HG03108 (cell line): ENCODE data around the gene PCDH9.

Experiments used
- ATAC-seq: cut with Tn5 transposase; IDR thresholded peaks from one replicate; pipeline ENCODE4 v1.9.1; 2021; ENCODE audit warnings: moderate library complexity; ENCODE audit not compliant: unreplicated experiment

Gene PCDH9

GRCh38 chr13:66547685-66548084 is 682.5 kb downstream of the PCDH9 start:
- ATAC-seq: no peak

DNA sequence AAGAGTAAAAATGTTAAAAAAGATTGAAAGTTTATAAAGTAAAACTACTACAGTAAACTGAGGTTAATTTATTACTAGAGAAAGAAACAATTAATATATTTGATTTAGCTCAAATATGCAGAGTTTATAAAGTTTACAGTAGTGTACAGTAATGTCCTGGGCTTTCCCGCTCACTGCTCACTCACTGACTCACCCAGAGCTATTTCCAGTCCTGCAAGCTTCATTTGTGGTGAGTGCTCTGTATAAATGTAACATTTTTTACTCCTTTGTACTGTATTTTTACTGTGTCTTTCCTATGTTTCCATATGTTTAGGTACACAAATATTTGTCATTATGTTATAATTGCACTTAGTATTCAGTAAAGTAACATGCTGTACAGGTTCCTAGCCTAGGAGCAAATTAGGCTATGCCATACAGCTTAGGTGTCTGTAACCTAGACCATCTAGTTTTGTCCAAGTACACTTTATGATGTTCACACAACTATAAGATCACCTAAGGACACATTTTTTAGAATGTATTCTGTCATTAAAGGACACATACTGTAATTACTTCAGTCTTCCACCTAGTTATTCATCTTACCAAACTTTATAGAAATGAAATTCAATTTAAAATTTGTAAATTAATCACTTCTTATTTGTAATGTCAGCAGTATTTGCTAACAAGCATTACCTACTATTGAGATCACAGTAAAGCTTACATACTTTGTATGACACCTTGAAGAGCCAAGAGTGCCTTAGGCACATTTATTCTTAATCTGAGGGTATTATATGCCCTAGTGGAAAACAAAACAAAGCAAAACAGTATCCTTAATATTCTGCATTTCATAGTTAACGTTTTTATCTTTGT is 683.4 kb downstream of the PCDH9 start:
- no peak for ATAC-seq

GRCh38 chr13:66543780-66544179 is 686.4 kb downstream of the PCDH9 start:
- ATAC-seq: no peak

DNA sequence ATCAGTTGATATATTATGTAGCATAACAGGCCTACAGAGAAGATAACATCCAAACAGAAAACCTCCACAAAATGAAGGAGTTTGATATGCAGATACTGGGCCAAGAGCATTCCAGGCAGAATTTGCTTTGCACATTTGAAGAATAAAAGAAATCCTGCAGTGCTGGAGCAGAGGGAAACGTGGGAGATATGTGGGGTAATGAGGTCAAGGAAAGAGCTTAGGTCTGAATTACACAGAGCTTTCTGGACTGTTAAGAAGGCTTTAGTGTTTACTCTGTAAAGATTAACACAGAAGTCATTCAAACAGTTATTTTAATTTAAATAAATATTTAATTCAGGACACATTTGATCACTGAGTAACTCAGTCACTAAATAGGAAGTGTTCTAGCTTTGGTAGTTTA is 692.7 kb downstream of the PCDH9 start:
- ATAC-seq: no peak

- ATAC-seq: no peak
Observed at GRCh38 chr13:66536746-66537145, 693.4 kb downstream of the PCDH9 start.

GRCh38 chr13:66534561-66534960 is 695.6 kb downstream of the PCDH9 start:
- no peak for ATAC-seq

DNA sequence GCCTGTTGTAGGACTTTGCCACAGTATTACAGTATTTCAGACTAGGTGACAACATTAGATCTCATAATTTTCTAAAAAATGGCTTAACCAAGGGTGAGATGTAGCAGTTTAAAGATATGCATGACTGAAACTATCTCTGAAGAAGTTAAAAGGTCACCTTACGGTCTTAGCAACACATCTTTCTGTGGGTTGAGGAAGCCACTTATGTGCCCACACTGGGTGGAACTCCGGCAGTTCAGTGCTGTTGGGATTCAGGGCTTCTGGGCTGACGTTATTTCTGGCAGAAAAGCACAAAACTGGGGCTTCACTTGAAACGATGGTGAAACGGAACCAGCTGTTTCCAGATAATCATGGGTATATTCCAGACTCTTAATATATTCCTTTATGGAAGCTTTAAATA is 697.3 kb downstream of the PCDH9 start:
- ATAC-seq: no peak

GRCh38 chr13:66532146-66532545 is 698.0 kb downstream of the PCDH9 start:
- no peak for ATAC-seq

GRCh38 chr13:66530686-66531085 is 699.5 kb downstream of the PCDH9 start:
- no peak for ATAC-seq

GRCh38 chr13:66530158-66530557 is 700.0 kb downstream of the PCDH9 start:
- ATAC-seq: no peak

GRCh38 chr13:66528944-66529576 is 701.1 kb downstream of the PCDH9 start:
- ATAC-seq: no peak

DNA sequence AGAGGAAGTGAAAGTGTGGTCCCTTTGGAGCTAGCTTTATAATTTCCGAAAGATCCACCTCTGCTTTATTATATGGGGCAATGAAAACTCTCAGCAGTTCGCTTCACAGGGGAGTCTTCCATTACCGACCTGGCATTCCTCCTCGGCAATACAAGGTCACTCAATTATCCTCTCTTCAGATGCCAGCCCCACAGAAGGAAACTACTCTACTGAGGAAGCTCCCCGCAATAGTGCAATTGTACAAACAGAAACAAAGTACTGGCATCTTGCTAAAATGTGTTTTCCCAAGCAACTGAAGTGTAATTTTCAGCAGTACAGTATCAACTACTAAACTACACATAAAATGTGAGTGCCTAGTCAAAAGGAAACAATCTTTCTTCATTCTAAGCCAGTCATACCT is 702.0 kb downstream of the PCDH9 start:
- no peak for ATAC-seq

DNA sequence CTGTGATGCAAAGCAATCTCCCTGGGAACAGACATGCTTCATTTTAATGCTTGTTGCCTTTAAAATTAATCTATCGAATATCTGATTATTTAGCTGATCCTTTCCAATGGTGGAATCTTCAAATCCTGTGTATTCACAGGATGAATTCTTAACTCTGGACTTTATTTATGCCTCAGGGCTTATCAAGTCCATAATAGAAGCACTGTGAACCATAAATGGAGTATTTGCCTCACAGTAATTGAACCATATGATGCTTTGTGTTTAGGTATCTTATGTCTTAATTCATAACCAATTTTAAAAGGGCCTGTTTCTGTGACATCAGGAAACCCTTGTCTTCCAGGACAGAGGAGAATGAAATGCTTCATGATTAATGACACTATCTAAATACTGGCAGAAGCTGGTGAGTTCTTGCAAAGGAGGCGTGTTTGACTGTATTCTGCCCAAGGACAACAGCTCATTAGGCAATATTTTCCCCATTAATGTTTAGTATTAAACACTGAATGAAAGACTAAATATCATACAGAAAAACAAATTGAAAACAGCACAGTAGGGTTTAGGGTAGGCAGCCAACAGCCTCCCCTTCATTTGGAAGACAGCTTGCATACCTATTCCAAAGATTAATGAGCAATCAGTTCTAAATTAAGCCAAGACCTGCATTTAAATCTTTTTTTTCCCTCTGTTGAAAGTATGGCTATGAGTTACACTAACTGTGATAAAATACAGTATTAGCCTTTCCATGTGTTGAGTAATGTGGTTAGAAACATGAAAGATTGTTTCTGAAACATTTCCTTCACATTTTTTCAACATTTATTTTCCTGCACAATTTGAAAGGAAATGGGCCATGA is 709.4 kb downstream of the PCDH9 start:
- ATAC-seq: no peak

DNA sequence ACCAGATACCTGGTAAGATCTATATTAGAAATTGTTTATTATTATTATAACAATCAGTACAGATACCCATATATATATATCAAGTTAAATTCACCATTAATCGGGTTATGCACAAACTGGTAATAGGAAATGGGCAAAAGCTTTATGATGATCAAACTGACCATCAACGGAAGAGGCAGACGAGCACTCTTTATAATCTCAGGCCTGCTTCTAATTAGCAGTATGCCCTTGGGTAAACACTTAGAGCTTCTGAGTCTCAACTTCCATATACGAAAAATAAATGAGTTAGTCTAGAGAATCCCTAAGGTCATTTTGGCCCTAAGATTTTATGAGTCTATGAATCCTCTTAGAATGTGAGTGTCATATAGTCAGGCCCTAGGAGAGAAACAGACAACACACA is 710.9 kb downstream of the PCDH9 start:
- no peak for ATAC-seq

DNA sequence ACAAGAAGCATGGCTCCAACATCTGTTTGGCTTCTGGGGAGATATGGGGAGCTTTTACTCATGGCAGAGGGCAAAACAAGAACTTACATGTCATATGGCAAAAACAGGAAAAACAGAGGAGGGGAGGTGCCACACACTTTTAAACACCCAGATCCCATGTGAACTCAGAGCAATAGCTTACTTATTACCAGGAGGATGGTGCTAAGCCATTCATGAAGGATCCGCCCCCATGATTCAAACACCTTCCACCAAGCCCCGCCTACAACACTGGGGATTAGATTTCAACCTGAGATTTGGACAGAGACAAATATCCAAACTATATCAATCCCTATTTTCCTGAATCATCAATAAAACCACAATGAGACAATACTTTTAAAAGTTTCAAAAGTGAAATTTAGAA is 712.1 kb downstream of the PCDH9 start:
- no peak for ATAC-seq

DNA sequence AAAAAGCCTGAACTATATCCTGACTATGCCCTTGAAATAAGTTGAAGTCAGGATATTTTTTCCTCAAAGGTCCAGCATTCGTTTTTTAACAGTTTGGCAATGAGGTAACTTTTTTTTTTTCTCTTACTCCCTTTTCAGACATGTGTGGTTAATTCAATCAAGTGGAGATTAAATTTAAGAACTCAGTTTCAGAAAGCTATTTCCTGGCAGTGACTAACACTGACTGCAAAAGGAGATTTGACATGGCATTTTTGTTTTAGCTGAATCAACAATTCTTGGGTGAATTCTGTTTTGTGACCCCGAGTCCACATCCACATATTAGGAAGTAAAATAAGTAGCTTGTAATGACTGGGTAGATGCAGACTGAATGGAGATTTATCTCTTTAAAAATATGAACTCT is 716.4 kb downstream of the PCDH9 start:
- ATAC-seq: no peak

- ATAC-seq: no peak
Observed at GRCh38 chr13:66509175-66509574, 721.0 kb downstream of the PCDH9 start.

DNA sequence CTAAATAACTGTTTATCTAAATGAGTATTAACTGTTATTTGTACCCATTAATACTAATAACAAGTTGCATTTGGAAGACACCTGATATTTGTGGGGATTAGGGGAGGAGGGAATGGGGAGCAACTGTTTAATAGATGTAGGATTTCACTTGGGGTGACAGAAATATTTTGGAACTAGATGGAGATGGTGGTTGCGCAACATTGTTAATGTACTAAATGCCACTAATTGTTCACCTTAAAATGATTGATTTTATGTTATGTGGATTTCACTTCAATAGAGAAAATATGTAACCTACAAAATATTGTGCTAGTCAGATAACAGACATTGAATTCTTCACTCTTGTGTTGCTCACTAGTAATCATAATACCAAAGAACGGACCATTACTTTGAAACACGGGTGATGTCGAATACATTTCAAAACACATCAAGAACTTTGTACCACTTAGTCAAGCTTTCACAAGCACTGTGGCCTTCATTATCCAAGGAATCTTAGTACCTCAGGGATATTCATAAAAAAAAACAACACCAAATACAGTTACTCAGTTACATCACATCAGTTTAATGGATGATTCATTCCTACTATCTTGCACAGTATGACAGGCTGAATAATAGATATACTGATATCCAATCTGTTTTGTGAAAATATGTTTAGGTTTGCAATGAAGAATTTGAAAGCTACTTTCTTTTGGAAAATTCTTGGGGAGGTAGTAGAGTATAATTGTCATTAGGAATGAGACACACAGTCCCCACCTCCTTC is 721.8 kb downstream of the PCDH9 start:
- no peak for ATAC-seq

- ATAC-seq: no peak
Observed at GRCh38 chr13:66506979-66507378, 723.2 kb downstream of the PCDH9 start.

DNA sequence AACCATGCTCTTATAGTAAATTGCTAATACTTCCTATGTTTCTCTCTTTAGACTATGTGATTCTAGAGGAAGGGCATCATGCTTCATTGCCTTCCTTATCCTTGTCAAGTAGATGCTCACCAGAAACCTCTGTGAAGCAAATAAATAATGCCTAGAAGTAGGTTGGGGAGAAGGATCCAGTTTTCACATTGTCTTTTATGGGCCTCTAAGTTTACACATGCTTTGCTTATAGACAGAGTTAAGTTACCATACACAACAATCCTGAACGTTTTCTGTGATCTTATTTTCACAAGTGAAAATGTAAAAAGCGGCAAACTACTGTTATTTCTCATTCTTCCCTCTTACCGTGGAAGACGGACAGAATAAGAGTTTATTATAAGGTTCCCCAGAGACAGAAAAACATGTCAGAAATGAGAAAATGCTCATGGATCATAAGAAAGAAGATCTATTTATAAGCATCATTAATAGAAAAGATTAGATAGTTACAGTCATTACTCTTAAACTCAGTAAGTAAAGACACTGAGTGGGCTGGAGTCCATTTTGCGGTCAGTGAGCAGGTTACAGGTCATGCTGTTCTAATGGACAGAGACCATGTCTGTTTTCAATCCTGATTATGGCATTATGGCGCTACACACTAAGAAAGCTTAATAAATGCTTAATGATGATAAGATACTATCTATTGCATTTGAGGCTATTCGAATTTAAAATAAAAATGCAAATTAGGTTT is 723.9 kb downstream of the PCDH9 start:
- no peak for ATAC-seq
